GM19023 (cell line): ENCODE measurements around the gene ABT1.
A peak's percentile ranks its signal among the peaks of the same experiment; 100 is the strongest.

Experiments
- ATAC-seq: cut with Tn5 transposase; IDR thresholded peaks from one replicate; pipeline ENCODE4 v1.9.1; 2021; ENCODE audit warnings: mild to moderate bottlenecking, moderate library complexity; ENCODE audit not compliant: unreplicated experiment

Gene ABT1

GRCh38 chr6:26571592-26572296 is 25.0 kb upstream of the ABT1 start:
- ATAC-seq = no peak

- ATAC-seq = no peak
Measured at GRCh38 chr6:26575494-26575939, 21.2 kb upstream of the ABT1 start.

DNA sequence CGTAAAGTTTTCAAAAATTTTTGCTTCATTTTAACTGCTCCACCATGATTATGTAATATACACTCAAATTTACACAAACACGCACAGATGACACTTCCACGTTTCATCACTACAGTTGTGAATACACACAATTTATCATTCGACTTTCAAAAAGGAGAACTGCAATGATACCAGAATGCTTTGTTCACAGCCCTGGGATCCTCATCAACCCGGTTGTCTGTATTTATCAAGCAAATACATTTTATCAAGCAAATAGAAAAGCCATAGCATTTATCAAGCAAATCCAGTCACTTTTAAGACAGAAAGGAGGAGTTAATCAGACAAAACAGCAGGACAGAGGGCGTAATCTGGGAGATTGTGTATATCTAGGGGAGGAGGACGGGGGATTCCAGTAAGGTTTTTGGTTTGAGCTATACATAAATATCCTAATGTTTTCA is 20.3 kb upstream of the ABT1 start:
- ATAC-seq = no peak

DNA sequence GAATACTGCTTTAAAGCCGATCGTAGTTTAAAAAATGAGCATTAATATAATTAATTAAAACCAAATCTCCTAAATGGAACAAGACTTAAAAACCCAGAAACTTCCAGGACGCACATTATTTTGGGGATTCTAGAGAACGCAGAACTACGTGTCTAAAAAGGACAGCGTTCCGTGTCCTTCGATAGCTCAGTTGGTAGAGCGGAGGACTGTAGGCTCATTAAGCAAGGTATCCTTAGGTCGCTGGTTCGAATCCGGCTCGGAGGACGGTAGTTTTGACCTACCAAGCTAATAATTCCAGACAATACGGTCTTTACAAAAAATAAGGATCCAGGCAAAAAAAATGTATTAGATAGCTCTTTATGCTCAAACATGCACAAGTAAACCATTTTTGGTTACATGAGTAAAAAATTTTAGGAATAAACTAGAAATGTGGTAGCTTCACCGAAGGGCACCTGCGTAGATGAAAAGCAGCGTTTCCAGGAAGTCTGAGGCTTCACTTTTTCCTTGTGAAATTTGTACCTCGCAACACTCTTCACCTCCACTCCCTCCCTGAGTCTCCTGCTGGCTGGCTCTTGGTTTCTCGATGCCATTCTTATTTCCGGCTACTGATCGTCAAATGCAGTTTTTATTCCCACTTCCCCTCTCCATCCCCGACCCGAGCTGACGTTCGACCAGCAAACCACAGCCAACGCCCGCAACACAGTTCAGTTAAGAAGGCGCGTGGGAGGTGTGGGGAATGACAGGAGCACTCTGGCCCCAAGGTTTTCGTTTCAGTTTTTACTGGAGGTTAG is 19.6 kb upstream of the ABT1 start:
- no peak for ATAC-seq

DNA sequence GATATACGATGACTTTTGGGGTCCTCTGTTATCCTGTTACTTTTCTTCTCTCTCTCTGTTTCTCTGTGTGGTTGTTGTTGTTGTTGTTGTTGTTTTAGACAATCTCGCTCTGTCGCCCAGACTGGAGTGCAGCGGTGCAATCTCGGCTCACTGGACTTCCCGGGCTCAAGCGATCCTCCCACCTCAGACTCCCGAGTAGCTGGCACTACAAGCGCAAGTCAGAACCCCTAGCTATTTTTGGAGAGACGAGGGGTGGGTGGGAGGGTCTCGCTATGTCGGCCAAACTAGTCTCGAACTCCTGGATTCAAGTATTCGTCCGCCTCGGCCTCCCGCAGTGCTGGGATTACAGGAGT is 19.1 kb upstream of the ABT1 start:
- no peak for ATAC-seq

DNA sequence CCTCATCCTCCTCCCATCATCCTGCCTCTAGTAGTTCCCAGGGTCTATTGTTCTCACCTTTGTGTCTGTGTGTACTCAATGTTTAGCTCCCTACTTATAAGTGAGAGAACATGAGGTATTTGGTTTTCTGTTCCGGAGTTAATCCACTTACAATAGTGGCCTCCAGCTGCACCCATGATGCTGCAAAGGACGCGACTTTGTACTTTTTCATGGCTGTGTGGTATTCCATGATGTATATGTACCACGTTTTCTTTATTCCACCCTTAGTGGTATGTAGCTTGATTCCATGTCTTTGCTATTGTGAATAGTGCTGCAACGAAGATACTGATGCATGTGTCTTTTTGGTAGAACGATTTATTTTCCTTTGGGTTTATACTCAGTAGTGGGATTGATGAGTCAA is 18.5 kb upstream of the ABT1 start:
- no peak for ATAC-seq

GRCh38 chr6:26578741-26579140 is 18.0 kb upstream of the ABT1 start:
- ATAC-seq = no peak

DNA sequence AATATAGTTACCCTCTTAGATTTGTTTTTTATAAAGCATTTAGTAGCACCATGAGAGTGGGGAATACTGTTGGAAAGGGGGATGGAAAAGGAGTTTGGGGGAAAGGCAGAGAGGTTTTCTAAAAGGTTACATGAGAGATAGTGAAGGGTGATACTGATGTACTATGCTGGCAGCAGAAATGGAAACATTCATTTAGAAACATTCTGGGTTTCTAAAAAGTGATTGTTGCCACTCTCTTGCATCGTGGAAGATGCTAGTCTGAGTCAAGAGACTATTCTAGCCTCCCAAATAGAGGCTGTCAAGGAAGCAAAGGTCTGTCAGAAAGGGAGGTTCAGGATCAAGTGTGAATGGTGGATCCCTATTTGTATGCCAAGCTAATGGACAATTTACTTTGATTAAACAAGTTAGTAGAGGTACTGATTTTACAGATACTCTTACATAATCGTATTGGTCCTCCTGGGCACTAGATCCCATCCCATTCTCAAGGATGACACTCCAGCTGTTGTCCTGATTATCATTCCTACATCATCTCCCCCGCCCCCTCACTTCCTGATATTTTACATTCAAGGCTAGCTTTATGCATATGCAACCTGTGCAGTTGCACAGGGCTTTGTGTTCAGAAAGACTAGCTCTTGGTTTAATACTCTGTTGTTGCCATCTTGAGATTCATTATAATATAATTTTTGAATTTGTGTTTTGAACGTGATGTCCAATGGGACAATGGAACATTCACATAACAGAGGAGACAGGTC is 15.4 kb upstream of the ABT1 start:
- ATAC-seq = no peak

- no peak for ATAC-seq
Measured at GRCh38 chr6:26588965-26589364, 7.8 kb upstream of the ABT1 start.

DNA sequence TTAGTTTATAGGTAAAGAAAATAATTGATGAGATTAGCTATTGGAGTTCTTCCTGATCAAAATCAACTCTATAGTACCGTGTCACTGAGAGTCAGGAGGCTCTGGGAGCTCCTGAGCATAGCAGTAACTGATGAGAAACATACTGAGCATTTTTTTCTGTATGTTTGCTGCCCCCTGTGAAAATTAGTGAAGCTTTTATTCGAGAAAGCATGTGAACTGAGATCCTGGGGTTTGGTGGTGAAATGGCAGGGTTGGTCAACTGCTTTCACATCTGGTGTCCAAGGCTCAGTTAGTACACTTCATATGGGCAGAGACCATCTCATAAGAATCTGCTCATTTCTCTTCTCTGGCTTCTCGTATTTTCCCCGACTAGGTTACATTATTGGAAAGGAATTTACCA is 4.1 kb upstream of the ABT1 start:
- ATAC-seq = no peak

DNA sequence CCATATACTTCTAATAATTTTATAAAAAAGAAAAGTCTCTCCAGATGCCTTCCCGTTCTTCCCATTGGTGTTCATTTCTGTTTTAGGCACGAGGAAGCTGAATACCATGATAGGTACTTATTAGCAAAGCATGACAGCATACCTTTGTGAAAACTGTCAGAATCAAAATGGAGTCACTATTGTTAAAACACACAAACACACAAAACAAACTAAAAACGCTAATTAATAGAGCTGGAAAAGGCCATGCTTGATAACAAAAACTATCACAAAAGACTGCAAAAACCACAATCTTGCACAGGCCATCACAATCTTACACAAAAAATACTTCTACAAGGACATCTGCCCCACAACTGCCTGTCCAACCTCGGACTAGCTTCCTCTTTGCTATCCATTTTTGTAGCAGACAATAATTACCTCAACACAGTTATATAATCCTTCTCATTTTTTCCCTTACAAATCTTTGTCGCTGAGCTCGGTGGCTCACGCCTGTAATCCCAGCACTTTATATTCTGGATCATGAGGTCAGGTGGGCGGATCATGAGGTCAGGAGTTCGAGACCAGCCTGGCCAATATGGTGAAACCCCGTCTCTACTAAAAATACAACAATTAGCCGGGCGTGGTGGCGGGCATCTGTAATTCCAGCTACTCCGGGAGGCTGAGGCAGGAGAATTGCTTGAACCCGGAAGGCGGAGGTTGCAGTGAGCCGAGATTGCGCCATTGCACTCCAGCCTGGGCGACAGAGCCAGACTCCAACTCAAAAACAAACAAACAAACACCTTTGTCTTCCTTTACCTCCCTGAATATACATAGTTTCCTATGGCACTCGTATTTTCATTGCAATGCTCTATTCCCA is 3.2 kb upstream of the ABT1 start:
- ATAC-seq = no peak

GRCh38 chr6:26594131-26594498 is 2.6 kb upstream of the ABT1 start:
- ATAC-seq = no peak

- no peak for ATAC-seq
Measured at GRCh38 chr6:26594730-26595632, 1.8 kb upstream of the ABT1 start.

DNA sequence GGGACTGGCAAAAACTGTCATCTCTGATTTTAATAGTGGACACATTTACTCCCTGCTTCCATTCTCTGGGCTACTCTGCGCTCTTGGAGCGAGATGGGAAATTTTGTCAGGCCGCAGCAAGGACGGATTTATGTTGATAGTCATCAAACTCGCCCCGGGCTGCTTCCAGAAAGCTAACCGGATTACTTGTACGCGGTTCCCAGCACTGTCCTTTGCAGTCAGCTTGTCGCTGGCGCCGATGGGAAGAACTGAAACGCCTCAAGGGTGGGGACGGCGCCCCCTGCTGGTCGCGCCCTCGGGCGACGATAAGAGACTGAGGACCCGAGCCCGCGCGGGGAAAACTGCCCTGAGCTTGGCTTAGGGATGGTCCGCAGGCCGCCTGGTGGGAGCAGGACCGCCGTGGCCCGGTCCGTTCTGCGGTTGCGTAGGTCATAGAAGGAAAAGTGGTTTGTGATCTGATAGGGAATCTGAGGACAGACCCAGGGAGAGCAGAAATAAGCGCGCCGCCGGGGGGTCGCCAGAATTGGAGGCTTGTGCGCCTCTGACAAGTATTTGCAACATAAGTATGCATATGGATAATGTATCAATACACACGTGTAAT is 984 bp upstream of the ABT1 start:
- peak; percentile 53 for ATAC-seq

GRCh38 chr6:26597389-26597766 is 625 bp downstream of the ABT1 start:
- ATAC-seq = no peak

- ATAC-seq = no peak
Measured at GRCh38 chr6:26597821-26598220, 1.1 kb downstream of the ABT1 start.

GRCh38 chr6:26598267-26598666 is 1.5 kb downstream of the ABT1 start:
- no peak for ATAC-seq

GRCh38 chr6:26599134-26599533 is 2.4 kb downstream of the ABT1 start:
- ATAC-seq = no peak

DNA sequence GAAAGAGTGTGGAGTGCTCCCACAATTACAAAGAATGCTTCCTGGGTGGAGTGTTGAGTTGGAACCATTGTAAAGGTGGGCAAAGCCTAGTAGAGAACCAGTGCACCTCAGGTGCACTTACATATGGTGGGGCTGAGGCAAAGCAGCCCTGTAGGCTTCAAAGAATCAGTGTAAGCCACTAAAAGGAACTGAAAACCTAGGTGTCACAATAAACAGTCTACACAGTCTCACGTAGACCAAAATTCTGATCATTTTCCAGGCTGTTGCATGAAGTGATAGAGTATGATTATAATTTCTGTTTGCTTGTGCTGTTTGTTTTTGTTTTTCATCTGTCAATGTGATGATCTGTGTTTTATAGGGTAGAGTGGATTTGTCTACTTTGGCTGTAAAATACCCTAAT is 2.8 kb downstream of the ABT1 start:
- no peak for ATAC-seq

DNA sequence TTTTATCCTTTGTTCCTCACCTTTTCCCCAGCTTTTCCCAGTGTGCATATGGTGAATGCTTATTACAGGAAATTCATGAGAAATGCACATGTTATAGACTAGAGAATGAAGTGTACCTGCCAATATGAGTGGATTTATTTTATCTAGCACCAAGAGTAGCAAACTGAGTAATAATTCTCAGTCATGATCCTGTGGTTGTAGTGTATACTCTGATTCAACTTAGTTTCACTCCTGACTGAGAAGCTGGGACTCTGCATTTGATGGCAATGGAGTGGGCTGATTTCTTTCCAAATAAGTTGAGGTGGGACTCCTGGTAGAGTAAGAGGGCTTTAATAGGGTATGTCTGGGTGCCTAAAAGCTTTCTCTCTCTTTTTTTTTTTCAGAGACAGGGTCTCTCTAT is 4.0 kb downstream of the ABT1 start:
- no peak for ATAC-seq
